Nephron (organoid): ENCODE results near the gene GAMT.
"Not testable (repeated sequence)": the region's sequence is repeated elsewhere in the genome, so short reads cannot be mapped to it uniquely, and the experiment has no call there.

Source experiments
- H3K27ac Mint-ChIP-seq, 3 experiments: 2 replicates each; pipeline ENCODE4 v1.8.0; 2020; ENCODE audit warnings: mixed read lengths in 3 of 3, mild to moderate bottlenecking in 2 of 3, moderate library complexity in 1 of 3
- H3K27me3 Mint-ChIP-seq: 2 replicates; pipeline ENCODE4 v1.8.0; 2021; ENCODE audit warnings: low read depth, mild to moderate bottlenecking, moderate library complexity, mixed read lengths
- H3K36me3 Mint-ChIP-seq: 2 replicates; pipeline ENCODE4 v1.8.0; 2020; ENCODE audit warnings: low read depth, mixed read lengths
- H3K4me1 Mint-ChIP-seq: 2 replicates; pipeline ENCODE4 v1.8.0; 2020; ENCODE audit warnings: mixed read lengths
- H3K4me3 Mint-ChIP-seq, 3 experiments: 2 replicates each; pipeline ENCODE4 v1.8.0; 2020; ENCODE audit warnings: mild to moderate bottlenecking in 3 of 3, mixed read lengths in 3 of 3, moderate library complexity in 2 of 3
- H3K9me3 Mint-ChIP-seq: 2 replicates; pipeline ENCODE4 v1.8.0; 2020; ENCODE audit warnings: mixed read lengths
- CTCF ChIP-seq, 3 experiments: fragments of 200-600 bp; sonication (generic); IDR thresholded peaks; one replicate each; pipeline ENCODE4 v1.5.0; 2021; ENCODE audit warnings: antibody characterized with exemption in 3 of 3; ENCODE audit not compliant: unreplicated experiment in 3 of 3

GAMT gene

DNA sequence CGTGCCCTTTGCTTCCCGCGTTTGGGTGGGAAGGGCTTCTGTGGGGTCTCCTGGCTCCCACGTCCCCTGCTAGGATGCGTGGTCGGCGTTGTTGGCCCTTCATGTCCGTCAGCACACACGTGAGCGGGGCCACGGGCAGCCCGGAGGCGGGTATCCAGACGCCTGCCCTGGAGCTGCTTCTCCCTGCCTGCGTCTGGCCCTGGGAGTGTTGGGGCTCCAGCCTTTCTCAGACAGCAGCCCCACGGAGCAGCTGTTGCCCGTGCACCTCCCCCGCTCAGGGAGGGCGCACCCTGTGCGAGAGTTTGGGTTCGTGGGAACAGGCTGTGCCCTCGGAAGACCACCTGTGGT is 20.6 kb upstream of the GAMT start:
- no peaks in the 10 kb centered on the region for H3K27me3 Mint-ChIP-seq
- peaks cover 56% of the 10 kb centered on the region for H3K36me3 Mint-ChIP-seq
- peak overlapping the region in 1 of 3 experiments; percentile 80 for H3K27ac Mint-ChIP-seq
- H3K9me3 Mint-ChIP-seq = no peaks in the 10 kb centered on the region
- TF ChIP-seq CTCF (IDR thresholded peaks at IDR 0.05; ENCODE audit: unreplicated experiment in 3 of 3) = no peak
- H3K4me3 Mint-ChIP-seq = no peak overlapping the region
- peaks cover 67% of the 10 kb centered on the region for H3K4me1 Mint-ChIP-seq

DNA sequence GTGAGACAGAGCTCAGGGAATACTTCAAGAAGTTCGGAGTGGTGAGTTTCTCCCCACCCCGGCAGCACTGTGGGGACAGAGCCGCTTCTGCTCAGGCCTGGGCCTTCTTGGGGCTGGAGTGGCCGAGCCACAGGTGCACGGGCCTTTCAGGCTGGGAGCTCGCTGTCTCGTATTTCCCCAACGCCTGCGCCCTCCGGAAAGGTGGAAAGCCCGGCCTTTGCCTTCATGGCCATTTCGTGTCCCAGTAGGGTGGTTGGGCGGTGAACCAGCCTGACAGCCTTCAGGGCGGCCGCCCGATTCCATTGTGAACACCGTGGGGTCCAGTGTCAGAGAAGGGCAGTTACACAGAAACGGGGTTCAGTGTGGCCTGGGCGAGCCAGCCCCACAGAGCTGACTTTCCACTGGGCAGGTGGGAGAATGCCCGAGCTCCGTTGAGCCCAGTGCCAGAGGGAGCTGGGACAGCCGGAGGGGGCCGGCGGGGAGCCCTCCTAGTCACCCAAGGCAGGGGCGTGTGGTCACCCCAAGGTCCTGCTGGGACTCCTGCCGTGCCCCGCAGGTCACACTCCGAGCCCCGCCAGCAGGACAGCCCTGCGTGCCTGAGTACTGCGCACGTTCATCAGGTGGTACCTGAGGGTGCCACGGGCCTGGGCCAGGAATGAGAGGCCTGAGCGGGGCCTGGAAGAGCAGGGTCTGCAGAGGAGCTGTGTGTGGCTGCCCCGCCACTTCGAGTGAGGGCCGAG is 20.0 kb upstream of the GAMT start:
- H3K9me3 Mint-ChIP-seq = no peaks in the 10 kb centered on the region
- peaks cover 71% of the 10 kb centered on the region for H3K4me1 Mint-ChIP-seq
- H3K4me3 Mint-ChIP-seq = no peak overlapping the region
- no peak for TF ChIP-seq CTCF (IDR thresholded peaks at IDR 0.05; ENCODE audit: unreplicated experiment in 3 of 3)
- H3K27ac Mint-ChIP-seq = peak overlapping the region in 2 of 3 experiments; percentile 33 to 65
- H3K36me3 Mint-ChIP-seq = peaks cover 56% of the 10 kb centered on the region
- no peaks in the 10 kb centered on the region for H3K27me3 Mint-ChIP-seq

DNA sequence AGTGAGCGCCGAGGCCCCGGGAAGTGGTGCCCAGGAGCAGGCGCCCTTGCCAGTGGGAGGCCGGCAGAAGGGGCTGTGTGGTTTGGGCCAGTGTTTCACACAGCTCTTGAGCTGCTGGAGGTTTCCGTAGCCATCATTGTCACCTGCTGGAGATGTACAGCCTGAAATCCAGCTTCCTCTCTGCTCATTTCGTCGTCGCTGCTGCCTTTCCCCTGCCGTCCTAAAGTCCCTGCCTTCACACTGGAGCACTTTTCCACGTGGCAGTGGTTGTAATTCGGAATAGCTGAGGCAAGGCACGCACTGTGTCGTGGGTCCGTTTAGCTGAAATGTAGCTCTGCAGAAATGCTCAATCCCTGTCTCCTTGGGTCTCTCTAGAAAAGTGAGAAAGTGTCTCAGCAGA is 19.2 kb upstream of the GAMT start:
- H3K36me3 Mint-ChIP-seq = peaks cover 53% of the 10 kb centered on the region
- H3K4me1 Mint-ChIP-seq = peaks cover 75% of the 10 kb centered on the region
- TF ChIP-seq CTCF (IDR thresholded peaks at IDR 0.05; ENCODE audit: unreplicated experiment in 3 of 3) = no peak
- no peak overlapping the region for H3K4me3 Mint-ChIP-seq
- no peaks in the 10 kb centered on the region for H3K9me3 Mint-ChIP-seq
- peak overlapping the region in 2 of 3 experiments; percentile 33 to 65 for H3K27ac Mint-ChIP-seq
- H3K27me3 Mint-ChIP-seq = no peaks in the 10 kb centered on the region

DNA sequence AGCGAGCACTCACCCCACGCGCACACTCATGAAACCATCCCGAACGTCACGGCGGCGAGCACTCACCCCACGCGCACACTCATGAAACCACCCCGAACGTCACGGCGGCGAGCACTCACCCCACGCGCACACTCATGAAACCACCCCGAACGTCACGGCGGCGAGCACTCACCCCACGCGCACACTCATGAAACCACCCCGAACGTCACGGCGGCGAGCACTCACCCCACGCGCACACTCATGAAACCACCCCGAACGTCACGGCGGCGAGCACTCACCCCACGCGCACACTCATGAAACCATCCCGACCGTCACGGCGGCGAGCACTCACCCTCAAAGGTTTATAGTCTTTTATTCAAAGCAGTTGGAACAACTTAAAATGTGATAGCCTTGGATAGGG is 18.7 kb upstream of the GAMT start:
- peaks cover 51% of the 10 kb centered on the region for H3K36me3 Mint-ChIP-seq
- H3K9me3 Mint-ChIP-seq, H3K27ac Mint-ChIP-seq, H3K27me3 Mint-ChIP-seq, H3K4me3 Mint-ChIP-seq: not testable (repeated sequence)
- peaks cover 75% of the 10 kb centered on the region for H3K4me1 Mint-ChIP-seq

GRCh38 chr19:1418951-1419738 is 17.8 kb upstream of the GAMT start:
- Mint-ChIP-seq H3K4me3 (peak overlapping the region in 1 of 3 experiments; percentile 50), H3K27ac (peak overlapping the region; percentile 22 to 85 (median 69)), H3K27me3 (no peaks in the 10 kb centered on the region), H3K9me3 (no peaks in the 10 kb centered on the region), H3K4me1 (peaks cover 70% of the 10 kb centered on the region), H3K36me3 (peaks cover 44% of the 10 kb centered on the region)
- TF ChIP-seq CTCF (IDR thresholded peaks at IDR 0.05; ENCODE audit: unreplicated experiment in 3 of 3) = no peak

- Mint-ChIP-seq H3K4me3 (peak overlapping the region in 1 of 3 experiments; percentile 70), H3K27me3 (no peaks in the 10 kb centered on the region), H3K27ac (peak overlapping the region; percentile 89 to 95 (median 92)), H3K36me3 (peaks cover 40% of the 10 kb centered on the region), H3K9me3 (no peaks in the 10 kb centered on the region), H3K4me1 (peaks cover 70% of the 10 kb centered on the region)
- TF ChIP-seq CTCF (IDR thresholded peaks at IDR 0.05; ENCODE audit: unreplicated experiment in 3 of 3) = no peak
Measured at GRCh38 chr19:1418496-1418775, 17.1 kb upstream of the GAMT start.
